Vagina (tissue), 2 donors: ENCODE data around the gene SPATA21.

Experiments used
- POLR2AphosphoS5 ChIP-seq, 2 donors: sonication (generic); formaldehyde crosslinking; IDR thresholded peaks; one replicate each; pipeline ENCODE4 v1.9.0; 2017; ENCODE audit warnings: antibody characterized with exemption in 2 of 2, mild to moderate bottlenecking in 2 of 2, low read depth in 1 of 2; ENCODE audit not compliant: insufficient read depth in 1 of 2
- TF ChIP-seq, protein P1 (sequence below), 3 experiments: fragments of 450-650 bp in 2 of 3; fragments of 200-600 bp in 1 of 3; sonication (generic) in 1 of 3; IDR thresholded peaks; one replicate each; pipeline ENCODE4 v1.5.1; 2017 to 2019; ENCODE audit warnings: antibody characterized with exemption in 3 of 3, mild to moderate bottlenecking in 2 of 3, moderate library complexity in 2 of 3

- TF ChIP-seq, protein P1, sequence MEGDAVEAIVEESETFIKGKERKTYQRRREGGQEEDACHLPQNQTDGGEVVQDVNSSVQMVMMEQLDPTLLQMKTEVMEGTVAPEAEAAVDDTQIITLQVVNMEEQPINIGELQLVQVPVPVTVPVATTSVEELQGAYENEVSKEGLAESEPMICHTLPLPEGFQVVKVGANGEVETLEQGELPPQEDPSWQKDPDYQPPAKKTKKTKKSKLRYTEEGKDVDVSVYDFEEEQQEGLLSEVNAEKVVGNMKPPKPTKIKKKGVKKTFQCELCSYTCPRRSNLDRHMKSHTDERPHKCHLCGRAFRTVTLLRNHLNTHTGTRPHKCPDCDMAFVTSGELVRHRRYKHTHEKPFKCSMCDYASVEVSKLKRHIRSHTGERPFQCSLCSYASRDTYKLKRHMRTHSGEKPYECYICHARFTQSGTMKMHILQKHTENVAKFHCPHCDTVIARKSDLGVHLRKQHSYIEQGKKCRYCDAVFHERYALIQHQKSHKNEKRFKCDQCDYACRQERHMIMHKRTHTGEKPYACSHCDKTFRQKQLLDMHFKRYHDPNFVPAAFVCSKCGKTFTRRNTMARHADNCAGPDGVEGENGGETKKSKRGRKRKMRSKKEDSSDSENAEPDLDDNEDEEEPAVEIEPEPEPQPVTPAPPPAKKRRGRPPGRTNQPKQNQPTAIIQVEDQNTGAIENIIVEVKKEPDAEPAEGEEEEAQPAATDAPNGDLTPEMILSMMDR (IDR thresholded peaks at IDR 0.05): no peak
- TF ChIP-seq POLR2AphosphoS5 (IDR thresholded peaks at IDR 0.05; ENCODE audit: insufficient read depth in 1 of 2, low read depth in 1 of 2): no peak
Measured at GRCh38 chr1:16422041-16422440, 15.2 kb downstream of the SPATA21 start.
